GM23338 (cell line): ENCODE data around the gene VWA5A. TPM values are rescaled to one million over a fixed set of nuclear protein-coding genes. Genes with fewer than 3 reads are reported as not detected.
A peak's percentile ranks its signal among the peaks of the same experiment; 100 is the strongest.

Source experiments
- ATAC-seq: fragments of 200-7000 bp; cut with Tn5 transposase; 3 replicates; pipeline ENCODE4 v1.9.1; 2020
- DNase-seq: peaks from one replicate; pipeline ENCODE4 v3.0.0-alpha.2; 2015; ENCODE audit warnings: low spot score
- H2AFZ ChIP-seq: fragments of 200-600 bp; sonication (generic); 2 replicates; pipeline ENCODE4 v1.8.0; 2016; ENCODE audit warnings: antibody characterized with exemption, mild to moderate bottlenecking, moderate library complexity
- H3F3A ChIP-seq: fragments of 200-600 bp; sonication (generic); replicated peaks from 2 replicates; pipeline ENCODE4 v1.8.0; 2017; ENCODE audit warnings: antibody characterized with exemption, mixed run types, low read depth
- H3K27ac ChIP-seq: fragments of 200-600 bp; sonication (generic); 2 replicates; pipeline ENCODE4 v1.6.1; 2016; ENCODE audit warnings: low read depth
- H3K27me3 ChIP-seq: fragments of 200-600 bp; sonication (generic); 2 replicates; pipeline ENCODE4 v1.8.0; 2016; ENCODE audit warnings: mild to moderate bottlenecking, mixed run types, moderate library complexity; ENCODE audit not compliant: insufficient read depth
- H3K36me3 ChIP-seq: fragments of 200-600 bp; sonication (generic); 2 replicates; pipeline ENCODE4 v1.8.0; 2016; ENCODE audit warnings: mild to moderate bottlenecking; ENCODE audit not compliant: insufficient read depth
- H3K4me1 ChIP-seq: fragments of 200-600 bp; sonication (generic); 2 replicates; pipeline ENCODE4 v1.8.0; 2016; ENCODE audit warnings: mild to moderate bottlenecking, moderate library complexity; ENCODE audit not compliant: insufficient read depth
- H3K4me2 ChIP-seq: fragments of 200-600 bp; sonication (generic); 2 replicates; pipeline ENCODE4 v1.7.1; 2017; ENCODE audit warnings: mixed run types
- H3K4me3 ChIP-seq: fragments of 200-600 bp; sonication (generic); 2 replicates; pipeline ENCODE4 v1.6.1; 2016; ENCODE audit warnings: mixed run types
- H3K79me2 ChIP-seq: fragments of 200-600 bp; sonication (generic); replicated peaks from 2 replicates; pipeline ENCODE4 v1.8.0; 2017; ENCODE audit warnings: mild to moderate bottlenecking; ENCODE audit not compliant: insufficient read depth
- H3K9me2 ChIP-seq: fragments of 200-600 bp; sonication (generic); 2 replicates; pipeline ENCODE4 v1.8.0; 2017; ENCODE audit not compliant: insufficient read depth
- H4K20me1 ChIP-seq: fragments of 200-600 bp; sonication (generic); replicated peaks from 2 replicates; pipeline ENCODE4 v1.8.0; 2017; ENCODE audit warnings: mild to moderate bottlenecking; ENCODE audit not compliant: insufficient read depth
- H3K27ac Mint-ChIP-seq: 2 replicates; pipeline ENCODE4 v1.8.0; 2020; ENCODE audit warnings: inconsistent platforms, mild to moderate bottlenecking, moderate library complexity, mixed read lengths
- H3K27me3 Mint-ChIP-seq: 3 replicates; pipeline ENCODE4 v1.8.0; 2022; ENCODE audit warnings: low read depth, mild to moderate bottlenecking, moderate library complexity, mixed read lengths, inconsistent platforms; ENCODE audit not compliant: insufficient read depth, poor library complexity
- H3K36me3 Mint-ChIP-seq: 3 replicates; pipeline ENCODE4 v1.8.0; 2021; ENCODE audit warnings: low read depth, mild to moderate bottlenecking, inconsistent platforms, moderate library complexity, mixed read lengths
- H3K4me1 Mint-ChIP-seq: 3 replicates; pipeline ENCODE4 v1.8.0; 2020; ENCODE audit warnings: mild to moderate bottlenecking, inconsistent platforms, mixed read lengths
- H3K4me3 Mint-ChIP-seq: 3 replicates; pipeline ENCODE4 v1.8.0; 2021; ENCODE audit warnings: moderate library complexity, mild to moderate bottlenecking, inconsistent platforms, mixed read lengths
- H3K9me3 Mint-ChIP-seq: 3 replicates; pipeline ENCODE4 v1.8.0; 2020; ENCODE audit warnings: moderate library complexity, mild to moderate bottlenecking, inconsistent platforms, mixed read lengths
- ETS1 ChIP-seq: IDR thresholded peaks from 2 replicates; pipeline ENCODE4 v1.6.1; 2016; ENCODE audit warnings: antibody characterized with exemption
- JUNB ChIP-seq: IDR thresholded peaks from one replicate; pipeline ENCODE4 v1.6.1; 2016; ENCODE audit warnings: antibody characterized with exemption; ENCODE audit not compliant: unreplicated experiment
- NANOG ChIP-seq: IDR thresholded peaks from 2 replicates; pipeline ENCODE4 v1.6.1; 2016; ENCODE audit warnings: antibody characterized with exemption, borderline replicate concordance
- ZNF462 ChIP-seq: fragments of 250-450 bp; sonication (Bioruptor Pico); IDR thresholded peaks from 2 replicates; pipeline ENCODE4 v1.5.0; 2020; ENCODE audit warnings: mild to moderate bottlenecking, moderate library complexity
- polyA plus RNA-seq: library from polyadenylated mRNA; unstranded; fragments of >200 nt; fragmentation: Nextera tagmentation; extraction: Ambion mirVana; gene quantifications from 2 replicates; pipeline ENCODE4 v1.2.1, GENCODE V29; 2016
- total RNA-seq: library from RNA; depleted of rRNA; stranded (reverse); fragments of >200 nt; shearing (Covaris generic); gene quantifications from 2 replicates; pipeline ENCODE4 v1.2.3, GENCODE V29; 2014

Gene VWA5A
- total and polyA plus RNA-seq, 2 experiments from 2014 or later, result 10.0 to 13.5 TPM

- Histone ChIP-seq H3K27ac (no peak overlapping the region), H3K79me2 (no peaks in the 10 kb centered on the region), H3K27me3 (peaks cover 28% of the 10 kb centered on the region), H2AFZ (peak overlapping the region; percentile 48; the same call in 1 of the 2 replicates), H3K9me2 (no peaks in the 10 kb centered on the region), H3K4me2 (no peak overlapping the region), H3K4me1 (peaks cover 23% of the 10 kb centered on the region), H4K20me1 (no peaks in the 10 kb centered on the region), H3F3A (no peaks in the 10 kb centered on the region), H3K36me3 (no peaks in the 10 kb centered on the region), H3K4me3 (no peak overlapping the region)
- H3K27ac Mint-ChIP-seq, result no peak overlapping the region
- no peak overlapping the region for H3K4me3 Mint-ChIP-seq
- H3K27me3 Mint-ChIP-seq, result peaks cover 16% of the 10 kb centered on the region
- no peak for TF ChIP-seq ZNF462
- no peak for TF ChIP-seq ETS1
- TF ChIP-seq JUNB, result no peak
- no peak for TF ChIP-seq NANOG
- no peaks in the 10 kb centered on the region for H3K9me3 Mint-ChIP-seq
- no peaks in the 10 kb centered on the region for H3K36me3 Mint-ChIP-seq
- ATAC-seq (peak; percentile 47), DNase-seq (peak; percentile 1)
- peaks cover 28% of the 10 kb centered on the region for H3K4me1 Mint-ChIP-seq
Measured at GRCh38 chr11:124194293-124195188, 79.3 kb downstream of the VWA5A start.
